Skeletal muscle tissue (tissue), 4 donors: ENCODE data around the gene VGLL4. TPM values are rescaled to one million over a fixed set of nuclear protein-coding genes. Genes with fewer than 3 reads are reported as not detected.

Experiments
- H3K27ac ChIP-seq: one replicate; pipeline ENCODE4 v1.7.0; 2013; ENCODE audit warnings: mild to moderate bottlenecking, low read depth, low read length, inconsistent platforms
- H3K27me3 ChIP-seq, 3 donors: one replicate each; pipeline ENCODE4 v1.7.0; 2013; ENCODE audit warnings: low read length in 3 of 3; ENCODE audit not compliant: control insufficient read depth in 3 of 3, insufficient read depth in 3 of 3
- H3K36me3 ChIP-seq, 3 donors: one replicate each; pipeline ENCODE4 v1.7.0; 2013; ENCODE audit warnings: low read length in 3 of 3; ENCODE audit not compliant: control insufficient read depth in 3 of 3, insufficient read depth in 3 of 3
- H3K4me1 ChIP-seq, 3 donors: one replicate each; pipeline ENCODE4 v1.7.0; 2013; ENCODE audit warnings: low read length in 3 of 3, mild to moderate bottlenecking in 3 of 3; ENCODE audit not compliant: control insufficient read depth in 3 of 3, insufficient read depth in 3 of 3
- H3K4me3 ChIP-seq, 3 donors: one replicate each; pipeline ENCODE4 v1.7.0; 2013; ENCODE audit warnings: low read length in 3 of 3
- H3K9ac ChIP-seq, 3 donors: one replicate each; pipeline ENCODE4 v1.7.0; 2013; ENCODE audit warnings: low read length in 3 of 3, mild to moderate bottlenecking in 3 of 3, moderate library complexity in 2 of 3, low read depth in 1 of 3
- H3K9me3 ChIP-seq, 3 donors: one replicate each; pipeline ENCODE4 v1.7.0; 2013; ENCODE audit warnings: low read length in 3 of 3; ENCODE audit not compliant: control insufficient read depth in 3 of 3
- total RNA-seq: library from RNA; depleted of rRNA; stranded (reverse); fragments of >200 nt; gene quantifications from one replicate; pipeline ENCODE4 v1.2.3, GENCODE V29; 2014
- donor health status: Osteomylitis.

VGLL4 gene
- total RNA-seq, 1 donor from 2014 or later, result 53.8 TPM

GRCh38 chr3:11610044-11610671 is 33.6 kb downstream of the VGLL4 start:
- Histone ChIP-seq H3K9ac (peak overlapping the region in 1 of 3 donors; percentile 41), H3K4me1 (peaks cover 49 to 73% (median 50%) of the 10 kb centered on the region in 3 donors), H3K4me3 (peak overlapping the region in 1 of 3 donors; percentile 42)

GRCh38 chr3:11609481-11609880 is 34.2 kb downstream of the VGLL4 start:
- peak overlapping the region in 1 of 3 donors; percentile 19 for H3K4me3 ChIP-seq
- peaks cover 0 to 3% (median 0%) of the 10 kb centered on the region in 3 donors for H3K36me3 ChIP-seq
- H3K4me1 ChIP-seq, result peaks cover 46 to 72% (median 51%) of the 10 kb centered on the region in 3 donors
- no peak overlapping the region for H3K27ac ChIP-seq
- no peaks in the 10 kb centered on the region for H3K9me3 ChIP-seq
- H3K9ac ChIP-seq, result peak overlapping the region in 1 of 3 donors; percentile 41
- no peaks in the 10 kb centered on the region for H3K27me3 ChIP-seq

More at GRCh38 chr3:11610044-11610671, 33.6 kb downstream of the VGLL4 start:
- no peak overlapping the region for H3K27ac ChIP-seq
- no peaks in the 10 kb centered on the region for H3K27me3 ChIP-seq
- peaks cover 0 to 3% (median 0%) of the 10 kb centered on the region in 3 donors for H3K36me3 ChIP-seq
- H3K9me3 ChIP-seq, result no peaks in the 10 kb centered on the region

- peaks cover 35 to 61% (median 50%) of the 10 kb centered on the region in 3 donors for H3K4me1 ChIP-seq
- no peaks in the 10 kb centered on the region for H3K27me3 ChIP-seq
- no peak overlapping the region for H3K27ac ChIP-seq
- H3K36me3 ChIP-seq, result peaks cover 0 to 3% (median 0%) of the 10 kb centered on the region in 3 donors
- peak overlapping the region in 1 of 3 donors; percentile 26 for H3K9ac ChIP-seq
- no peaks in the 10 kb centered on the region for H3K9me3 ChIP-seq
- H3K4me3 ChIP-seq, result no peak overlapping the region
Observed at GRCh38 chr3:11607816-11608215, 35.9 kb downstream of the VGLL4 start.

- Histone ChIP-seq H3K27ac (no peak overlapping the region), H3K4me1 (peaks cover 29 to 59% (median 42%) of the 10 kb centered on the region in 3 donors), H3K9ac (no peak overlapping the region), H3K9me3 (no peaks in the 10 kb centered on the region), H3K4me3 (no peak overlapping the region), H3K27me3 (no peaks in the 10 kb centered on the region), H3K36me3 (peaks cover 0 to 3% (median 0%) of the 10 kb centered on the region in 3 donors)
Observed at GRCh38 chr3:11606865-11607440, 36.8 kb downstream of the VGLL4 start.

- H3K9ac ChIP-seq, result no peak overlapping the region
- H3K27me3 ChIP-seq, result no peaks in the 10 kb centered on the region
- H3K9me3 ChIP-seq, result no peaks in the 10 kb centered on the region
- no peak overlapping the region for H3K4me3 ChIP-seq
- no peak overlapping the region for H3K27ac ChIP-seq
- peaks cover 28 to 60% (median 41%) of the 10 kb centered on the region in 3 donors for H3K4me1 ChIP-seq
- H3K36me3 ChIP-seq, result peaks cover 0 to 3% (median 1%) of the 10 kb centered on the region in 3 donors
Observed at GRCh38 chr3:11606090-11606784, 37.5 kb downstream of the VGLL4 start.

- Histone ChIP-seq H3K9ac (no peak overlapping the region), H3K27me3 (no peaks in the 10 kb centered on the region), H3K27ac (no peak overlapping the region), H3K4me1 (peaks cover 32 to 63% (median 43%) of the 10 kb centered on the region in 3 donors), H3K36me3 (peaks cover 3 to 7% (median 4%) of the 10 kb centered on the region in 3 donors), H3K9me3 (no peaks in the 10 kb centered on the region), H3K4me3 (no peak overlapping the region)
Observed at GRCh38 chr3:11605398-11605797, 38.3 kb downstream of the VGLL4 start.

GRCh38 chr3:11604139-11604892 is 39.4 kb downstream of the VGLL4 start:
- H3K9ac ChIP-seq, result no peak overlapping the region
- peak overlapping the region; percentile 77 for H3K27ac ChIP-seq
- H3K9me3 ChIP-seq, result no peaks in the 10 kb centered on the region
- no peaks in the 10 kb centered on the region for H3K27me3 ChIP-seq
- peaks cover 3 to 7% (median 4%) of the 10 kb centered on the region in 3 donors for H3K36me3 ChIP-seq
- no peak overlapping the region for H3K4me3 ChIP-seq
- peaks cover 27 to 58% (median 41%) of the 10 kb centered on the region in 3 donors for H3K4me1 ChIP-seq

- H3K9ac ChIP-seq, result no peak overlapping the region
- no peak overlapping the region for H3K4me3 ChIP-seq
- H3K9me3 ChIP-seq, result no peaks in the 10 kb centered on the region
- no peaks in the 10 kb centered on the region for H3K27me3 ChIP-seq
- H3K27ac ChIP-seq, result peak overlapping the region; percentile 77
- H3K4me1 ChIP-seq, result peaks cover 30 to 58% (median 41%) of the 10 kb centered on the region in 3 donors
- H3K36me3 ChIP-seq, result peaks cover 3 to 7% (median 4%) of the 10 kb centered on the region in 3 donors
Observed at GRCh38 chr3:11603628-11604027, 40.1 kb downstream of the VGLL4 start.

- Histone ChIP-seq H3K4me1 (peaks cover 30 to 54% (median 41%) of the 10 kb centered on the region in 3 donors), H3K9me3 (no peaks in the 10 kb centered on the region), H3K9ac (no peak overlapping the region), H3K27ac (peak overlapping the region; percentile 77), H3K36me3 (peaks cover 3 to 7% (median 4%) of the 10 kb centered on the region in 3 donors), H3K4me3 (no peak overlapping the region), H3K27me3 (no peaks in the 10 kb centered on the region)
Observed at GRCh38 chr3:11602886-11603527, 40.7 kb downstream of the VGLL4 start.
